PC-9 (cell line): ENCODE data around the gene GRPEL2. TPM values are rescaled to one million over a fixed set of nuclear protein-coding genes. Genes with fewer than 3 reads are reported as not detected.
A peak's percentile ranks its signal among the peaks of the same experiment; 100 is the strongest.

Experiments
- BruUV-seq: library from RNA; stranded (reverse); fragments of 400-500 nt; replicated peaks from 2 replicates; lab custom pipeline; 2021; lab: Mats Ljungman, UMichigan
- CTCF ChIA-PET: fragments of 300-600 bp; sonication (Branson Sonifier 250); formaldehyde crosslinking; loops from one replicate; lab custom pipeline; 2022; ENCODE audit warnings: antibody characterized with exemption; lab: Charles Lee
- POLR2A ChIA-PET: fragments of 300-600 bp; sonication (Branson Sonifier 250); formaldehyde crosslinking; loops from one replicate; lab custom pipeline; 2022; ENCODE audit warnings: antibody characterized with exemption; ENCODE audit not compliant: unreplicated experiment; lab: Charles Lee
- DNase-seq, 2 experiments: peaks; one replicate each; pipeline versions ENCODE4 v3.0.0 to v3.0.0-alpha.2; 2015 to 2022; ENCODE audit warnings: mixed read lengths in 1 of 2
- H2AFZ ChIP-seq: fragments of 200-600 bp; sonication (generic); 2 replicates; pipeline ENCODE4 v1.8.1; 2017; ENCODE audit warnings: antibody characterized with exemption
- H3F3A ChIP-seq: fragments of 200-600 bp; sonication (generic); 2 replicates; pipeline ENCODE4 v1.8.1; 2017; ENCODE audit warnings: antibody characterized with exemption, mild to moderate bottlenecking, low read depth; ENCODE audit not compliant: insufficient read depth
- H3K27ac ChIP-seq: fragments of 200-600 bp; sonication (generic); 2 replicates; pipeline ENCODE4 v1.6.1; 2016; ENCODE audit warnings: mixed run types
- H3K27me3 ChIP-seq: fragments of 200-600 bp; sonication (generic); 2 replicates; pipeline ENCODE4 v1.6.1; 2016; ENCODE audit warnings: low read depth, mixed run types; ENCODE audit not compliant: insufficient read depth
- H3K36me3 ChIP-seq: fragments of 200-600 bp; sonication (generic); 2 replicates; pipeline ENCODE4 v1.6.1; 2016; ENCODE audit warnings: low read depth, mixed run types
- H3K4me1 ChIP-seq: fragments of 200-600 bp; sonication (generic); replicated peaks from 2 replicates; pipeline ENCODE4 v1.6.1; 2016; ENCODE audit warnings: mixed run types; ENCODE audit not compliant: insufficient read depth
- H3K4me2 ChIP-seq: fragments of 200-600 bp; sonication (generic); 2 replicates; pipeline ENCODE4 v1.6.1; 2017; ENCODE audit warnings: mixed run types
- H3K4me3 ChIP-seq: fragments of 200-600 bp; sonication (generic); 2 replicates; pipeline ENCODE4 v1.6.1; 2016; ENCODE audit warnings: mixed run types
- H3K79me2 ChIP-seq: fragments of 200-600 bp; sonication (generic); 2 replicates; pipeline ENCODE4 v1.6.1; 2017; ENCODE audit warnings: low read depth, mixed run types
- H3K9me2 ChIP-seq: fragments of 200-600 bp; sonication (generic); 2 replicates; pipeline ENCODE4 v1.8.1; 2017; ENCODE audit warnings: mild to moderate bottlenecking; ENCODE audit not compliant: insufficient read depth
- H3K9me3 ChIP-seq: fragments of 200-600 bp; sonication (generic); 2 replicates; pipeline ENCODE4 v1.8.1; 2016; ENCODE audit warnings: low read depth; ENCODE audit not compliant: insufficient read depth
- H4K20me1 ChIP-seq: fragments of 200-600 bp; sonication (generic); 2 replicates; pipeline ENCODE4 v1.8.1; 2017; ENCODE audit not compliant: insufficient read depth
- CTCF ChIP-seq: fragments of 200-600 bp; sonication (generic); conservative IDR thresholded peaks from 2 replicates; pipeline ENCODE4 v1.6.1; 2017; ENCODE audit warnings: mixed run types, antibody characterized with exemption, mild to moderate bottlenecking, moderate library complexity
- EZH2 ChIP-seq: fragments of 200-600 bp; sonication (generic); IDR thresholded peaks from 2 replicates; pipeline ENCODE4 v1.8.0; 2017; ENCODE audit warnings: antibody characterized with exemption, low read depth
- intact Hi-C: fragments of 100-400 bp; cut with micrococcal nuclease; formaldehyde crosslinking; loops from one replicate; pipeline ENCODE4 v1.10.0; 2022; ENCODE audit not compliant: unreplicated experiment
- total RNA-seq: library from RNA; stranded (reverse); gene quantifications from 2 replicates; pipeline ENCODE4 v1.2.3, GENCODE V29; 2021

Gene GRPEL2
- total RNA-seq, 1 experiment from 2014 or later = 32.4 TPM

DNA sequence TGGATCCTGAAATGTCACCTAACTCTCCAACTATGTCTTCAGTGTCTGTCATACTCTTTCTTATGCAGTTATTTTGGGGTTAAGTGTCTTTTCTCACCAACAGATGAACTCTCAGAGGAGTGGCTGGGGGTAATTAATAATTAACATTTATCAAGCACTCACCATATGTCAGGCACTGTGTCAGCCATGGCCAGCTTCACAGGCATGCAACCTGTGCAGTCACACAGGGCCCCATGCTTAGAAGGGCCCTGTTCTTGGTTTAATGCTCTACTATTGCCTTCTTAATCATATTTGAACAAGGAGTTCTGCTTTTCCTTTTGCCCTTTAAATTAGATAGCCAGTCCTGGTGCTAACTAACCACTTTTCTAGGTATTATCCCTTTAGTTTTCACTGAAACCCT, 3.4 kb upstream of the GRPEL2 start:
- Histone ChIP-seq H3K79me2 (peaks cover 14% of the 10 kb centered on the region), H3K4me1 (peaks cover 21% of the 10 kb centered on the region), H3K9me3 (no peaks in the 10 kb centered on the region), H3K27me3 (no peaks in the 10 kb centered on the region), H3K9me2 (no peaks in the 10 kb centered on the region), H3K27ac (no peak overlapping the region), H3K4me2 (no peak overlapping the region), H3F3A (peaks cover 18% of the 10 kb centered on the region; the same call in 1 of the 2 replicates), H3K4me3 (no peak overlapping the region), H2AFZ (no peak overlapping the region), H4K20me1 (no peaks in the 10 kb centered on the region), H3K36me3 (peaks cover 1% of the 10 kb centered on the region)
- TF ChIP-seq EZH2 = no peak
- TF ChIP-seq CTCF = no peak
- no TSS peak for BruUV-seq
- intact Hi-C loops = no loop called here
- ChIA-PET CTCF (no interaction called here), POLR2A (no interaction called here)
- DNase-seq = no peak

DNA sequence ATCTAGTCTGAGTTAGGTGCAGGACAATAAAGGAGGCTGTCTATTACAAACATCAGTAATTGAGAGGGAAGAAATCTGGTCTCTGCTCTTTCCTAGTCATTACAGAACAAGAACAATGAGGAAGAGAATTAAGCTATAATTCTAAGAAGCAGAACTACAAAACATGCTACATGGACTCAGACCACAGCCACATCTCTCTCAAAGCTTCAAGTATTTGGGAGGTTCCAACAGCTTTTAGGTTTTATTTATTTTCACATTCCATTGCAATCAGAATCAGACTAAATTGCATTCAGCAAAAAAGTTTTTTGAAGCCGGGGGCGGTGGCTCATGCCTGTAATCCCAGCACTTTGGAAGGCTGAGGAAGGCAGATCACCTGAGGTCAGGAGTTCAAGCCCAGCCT, 1.1 kb upstream of the GRPEL2 start:
- intact Hi-C loops = loop anchor here (2.0 kb wide), 1 partner anchor 71 kb away; no protein-coding TSS in a partner anchor
- Histone ChIP-seq H3K4me1 (peaks cover 16% of the 10 kb centered on the region), H3F3A (peaks cover 27% of the 10 kb centered on the region; the same call in 1 of the 2 replicates), H3K27me3 (no peaks in the 10 kb centered on the region), H3K9me2 (no peaks in the 10 kb centered on the region), H2AFZ (peak overlapping the region; percentile 98; the same call in 1 of the 2 replicates), H3K4me2 (peak overlapping the region; percentile 98), H4K20me1 (peaks cover 18% of the 10 kb centered on the region), H3K36me3 (peaks cover 23% of the 10 kb centered on the region), H3K79me2 (peaks cover 36% of the 10 kb centered on the region), H3K9me3 (no peaks in the 10 kb centered on the region), H3K27ac (no peak overlapping the region), H3K4me3 (peak overlapping the region; percentile 95; the same call in 1 of the 2 replicates)
- no TSS peak for BruUV-seq
- CTCF ChIA-PET = interaction anchor here (0.6 to 0.8 kb wide), 2 partner anchors 21 to 213 kb away, joined by 3 read pairs; no protein-coding TSS in a partner anchor
- DNase-seq = no peak
- POLR2A ChIA-PET = interaction anchor here (0.6 to 0.9 kb wide), 3 partner anchors 96 to 693 kb away, joined by 3 to 7 read pairs (median 3); no protein-coding TSS in a partner anchor
- TF ChIP-seq CTCF = no peak
- no peak for TF ChIP-seq EZH2

DNA sequence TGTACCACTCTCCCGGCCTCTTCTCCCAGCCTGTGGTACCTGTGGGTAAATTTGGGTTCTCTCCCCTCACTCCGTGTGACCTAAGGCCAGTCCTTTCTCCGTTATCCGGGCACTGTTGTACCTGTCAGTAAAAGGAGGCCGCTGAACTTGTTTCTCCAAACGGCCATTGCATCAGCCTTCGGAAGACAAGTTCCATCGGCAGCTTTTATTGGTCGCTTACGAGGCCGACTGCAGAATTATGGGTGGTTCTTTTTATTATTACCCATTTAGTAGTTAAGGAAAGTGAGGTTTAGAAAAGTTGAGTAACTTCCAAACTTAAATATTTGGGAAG, 558 bp downstream of the GRPEL2 start:
- H3K4me3 ChIP-seq = peak overlapping the region; percentile 95
- DNase-seq = peak; percentile 16 to 51
- ChIA-PET POLR2A (no interaction called here), CTCF (interaction anchor here (0.6 kb wide), 1 partner anchor 226 kb away, joined by 3 read pairs; no protein-coding TSS in a partner anchor)
- no peaks in the 10 kb centered on the region for H3K9me2 ChIP-seq
- H2AFZ ChIP-seq = peak overlapping the region; percentile 98
- no peaks in the 10 kb centered on the region for H3K9me3 ChIP-seq
- BruUV-seq = no TSS peak
- H3K36me3 ChIP-seq = peaks cover 40% of the 10 kb centered on the region
- peaks cover 18% of the 10 kb centered on the region for H4K20me1 ChIP-seq
- H3K4me2 ChIP-seq = peak overlapping the region; percentile 98
- peaks cover 27% of the 10 kb centered on the region; the same call in 1 of the 2 replicates for H3F3A ChIP-seq
- H3K4me1 ChIP-seq = peaks cover 16% of the 10 kb centered on the region
- H3K27me3 ChIP-seq = no peaks in the 10 kb centered on the region
- peaks cover 53% of the 10 kb centered on the region for H3K79me2 ChIP-seq
- peak overlapping the region; percentile 80 for H3K27ac ChIP-seq
- no peak for TF ChIP-seq CTCF
- no peak for TF ChIP-seq EZH2
- intact Hi-C loops = loop anchor here (2.0 to 5.0 kb wide), 2 partner anchors 73 to 219 kb away; no protein-coding TSS in a partner anchor
